Right ventricle myocardium superior (tissue), 1 donor: Measurements from ENCODE around the gene GNLY. TPM values are rescaled to one million over a fixed set of nuclear protein-coding genes. Genes with fewer than 3 reads are reported as not detected.
A peak's percentile ranks its signal among the peaks of the same experiment; 100 is the strongest.
"Not testable (repeated sequence)": the region's sequence is repeated elsewhere in the genome, so short reads cannot be mapped to it uniquely, and the experiment has no call there.

ENCODE experiments used
- ATAC-seq: fragments of 200-7000 bp; cut with Tn5 transposase; one replicate; pipeline ENCODE4 v1.9.1; 2020; ENCODE audit warnings: mild to moderate bottlenecking; ENCODE audit not compliant: poor library complexity
- DNase-seq: peaks from one replicate; pipeline ENCODE4 v3.0.0-alpha.2; 2020
- intact Hi-C: fragments of 100-400 bp; cut with DNase I; formaldehyde crosslinking; loops from one replicate; pipeline ENCODE4 v1.11.2; 2022
- total RNA-seq: library from RNA; stranded (reverse); fragmentation: NEBNext Ultra II Directional; extraction: Animal tissue kit (Norgen Biotek cat#: 25700); gene quantifications from one replicate; pipeline ENCODE4 v1.2.1, GENCODE V29; 2021
- donor health status: DM: no; HTN: yes; CAD: no; lungs with severe emphysema.

GNLY gene
- total RNA-seq, 1 donor from 2014 or later = 1.7 TPM

DNA sequence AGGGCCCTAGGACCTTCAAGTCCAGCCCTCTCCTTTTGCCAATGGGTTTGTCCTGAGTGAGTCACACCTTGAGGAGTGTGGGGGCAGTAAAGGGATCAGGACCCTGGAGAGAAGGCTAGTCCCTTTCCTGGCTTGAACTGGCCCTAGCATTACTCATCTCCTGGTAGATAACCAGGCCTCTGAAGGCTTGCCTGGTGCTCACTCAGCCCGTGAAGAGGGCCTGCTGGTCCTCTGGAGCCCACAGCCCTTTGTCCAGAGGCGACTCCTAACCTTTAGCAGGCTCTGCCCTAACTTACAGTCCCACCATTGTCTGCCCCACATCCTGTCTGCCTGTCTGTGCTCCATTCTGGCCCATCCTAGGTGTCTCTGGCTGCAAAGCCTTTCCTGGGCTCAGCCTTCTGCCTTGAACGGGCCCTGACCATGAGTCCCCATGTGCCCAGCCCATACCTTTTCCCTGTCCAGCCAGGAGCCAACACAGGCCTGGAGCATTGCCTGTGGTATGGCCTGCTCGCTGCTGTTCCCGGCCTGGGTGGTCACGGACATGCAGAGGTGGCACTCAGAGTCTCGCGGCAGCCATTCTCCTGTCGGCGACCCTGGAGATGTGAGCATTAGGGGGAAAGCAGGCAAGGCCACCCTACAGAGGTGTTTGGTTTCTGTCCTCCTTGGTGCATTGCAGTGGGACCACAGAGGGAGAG is 31.1 kb upstream of the GNLY start:
- intact Hi-C loops = no loop called here
- DNase-seq (no peak), ATAC-seq (peak; percentile 53)

- no peak for DNase-seq
- intact Hi-C loops = no loop called here
- no peak for ATAC-seq
These were observed 30.3 kb upstream of the GNLY start for GRCh38 chr2:85663594-85664565.

DNA sequence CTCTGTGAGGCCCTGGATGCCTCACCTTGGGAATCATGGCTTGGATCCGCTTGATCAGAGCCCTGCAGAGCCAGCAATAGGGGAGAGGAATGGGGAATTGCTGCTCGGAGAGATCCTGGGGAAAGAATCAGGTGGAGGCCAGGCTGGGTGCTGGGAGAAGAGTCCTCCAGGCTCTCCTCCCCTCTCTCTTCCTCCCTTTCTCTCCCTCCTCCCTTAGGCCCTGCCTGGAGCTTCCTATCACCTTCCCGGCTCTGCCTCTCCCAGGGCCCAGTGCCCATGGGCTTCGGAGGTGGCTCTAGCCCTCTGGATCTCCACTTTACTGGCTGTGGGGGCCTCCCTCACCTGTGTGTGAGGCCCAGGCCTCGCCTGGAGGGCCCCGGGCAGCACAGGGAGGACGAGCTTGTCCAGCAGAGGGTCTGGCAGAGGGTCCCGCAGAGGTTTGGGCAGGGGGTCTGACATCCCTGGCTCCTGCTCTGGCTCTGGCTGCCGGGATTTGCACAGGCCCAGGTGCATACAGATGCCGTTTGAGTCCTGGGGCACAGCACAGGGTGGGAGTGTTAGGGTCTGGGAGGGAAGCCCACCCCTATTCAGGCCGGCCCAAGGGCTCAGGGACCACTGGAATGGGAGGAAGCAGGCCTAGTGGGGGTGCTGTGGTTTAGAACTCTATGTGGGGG is 28.8 kb upstream of the GNLY start:
- DNase-seq = no peak
- intact Hi-C loops = no loop called here
- ATAC-seq = no peak

DNA sequence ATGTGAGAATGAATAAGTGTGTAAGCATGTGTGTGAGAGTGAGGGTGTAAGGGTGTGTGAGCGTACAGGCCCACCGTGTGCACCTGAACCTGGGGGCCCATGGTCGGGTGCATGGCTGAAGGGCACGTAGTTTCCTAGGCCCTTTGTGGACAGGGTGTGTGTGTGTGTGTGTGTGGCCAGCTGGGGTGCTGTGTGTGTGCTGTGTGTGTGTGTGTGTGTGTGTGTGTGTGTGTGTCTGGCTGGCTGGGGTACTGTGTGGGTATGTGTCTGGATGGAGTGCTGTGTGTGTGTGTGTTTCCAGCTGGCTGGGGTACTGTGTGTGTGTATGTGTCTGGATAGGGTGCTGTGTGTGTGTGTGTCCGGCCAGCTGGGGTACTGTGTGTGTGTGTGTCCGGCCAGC is 28.1 kb upstream of the GNLY start:
- intact Hi-C loops = no loop called here
- DNase-seq = no peak
- ATAC-seq = no peak

DNA sequence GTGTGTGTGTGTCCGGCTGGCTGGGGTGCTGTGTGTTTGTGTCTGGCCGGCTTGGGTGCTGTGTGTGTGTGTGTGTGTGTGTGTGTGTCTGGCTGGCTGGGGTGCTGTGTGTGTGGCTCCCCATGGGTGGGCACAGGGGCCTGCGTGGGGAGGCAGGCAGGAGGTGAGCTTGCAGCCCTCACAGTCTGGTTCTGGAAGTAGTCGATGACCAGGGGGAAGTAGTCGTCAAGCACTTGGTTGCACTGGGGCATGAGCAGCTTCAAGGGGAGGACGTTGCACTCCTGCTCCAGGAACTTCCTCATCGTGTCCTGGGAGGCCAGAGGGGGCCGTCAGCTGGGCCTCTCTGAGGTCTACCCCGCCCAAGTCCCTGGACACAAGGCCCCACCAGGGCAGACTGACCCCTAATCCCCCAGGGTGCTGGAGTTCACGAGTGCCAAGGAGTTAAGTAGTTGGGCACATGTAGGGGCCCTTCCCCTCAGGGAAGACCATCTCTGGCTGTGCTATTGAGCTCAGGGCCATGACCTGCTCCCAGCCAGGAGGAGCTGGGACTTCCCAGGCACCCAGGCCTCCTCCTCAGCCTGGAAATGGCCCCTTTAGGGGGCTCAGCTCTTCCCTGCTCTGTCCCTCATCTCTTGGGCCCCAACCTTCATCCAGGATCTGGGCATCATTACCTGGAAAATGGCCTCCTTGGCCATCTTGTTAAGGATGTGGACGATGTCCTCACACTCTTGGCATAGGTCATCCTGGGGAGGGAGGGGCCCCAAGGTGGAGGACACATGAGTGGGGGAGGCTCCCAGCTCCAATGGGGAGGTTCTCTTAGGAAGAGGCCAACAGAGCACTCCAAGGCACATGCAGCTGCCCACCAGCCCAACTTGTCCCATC is 27.5 kb upstream of the GNLY start:
- DNase-seq = no peak

GRCh38 chr2:85667561-85668008 is 26.6 kb upstream of the GNLY start:
- DNase-seq = no peak
- intact Hi-C loops = no loop called here
- no peak for ATAC-seq

More for the DNA sequence above, 27.5 kb upstream of the GNLY start:
- no peak for ATAC-seq
- intact Hi-C loops = no loop called here

- intact Hi-C loops = no loop called here
- ATAC-seq (no peak), DNase-seq (no peak)
These were observed 25.9 kb upstream of the GNLY start, which contains the start of gene SFTPB for GRCh38 chr2:85668009-85668856. TSS of gene SFTPB (minus strand) at chr2:85668199. CDS start at chr2:85668183, 16 bp downstream.

DNA sequence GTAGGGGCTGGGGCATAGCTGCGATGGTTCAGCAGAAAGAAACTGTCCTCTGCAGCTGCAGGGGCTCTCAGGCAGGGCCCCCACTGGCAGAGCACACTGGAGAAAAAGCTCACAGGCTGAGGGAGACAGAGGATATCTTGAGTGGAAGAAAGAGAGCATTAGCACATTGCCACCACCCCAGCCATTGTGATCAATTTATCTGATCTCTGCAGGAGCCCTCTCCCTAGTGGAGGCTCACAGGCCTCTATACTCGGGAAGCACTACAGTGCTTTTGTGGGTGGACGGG is 25.4 kb upstream of the GNLY start:
- DNase-seq (no peak), ATAC-seq (no peak)
- intact Hi-C loops = no loop called here

GRCh38 chr2:85669549-85669948 is 24.6 kb upstream of the GNLY start:
- no peak for ATAC-seq
- intact Hi-C loops = no loop called here
- DNase-seq = no peak

DNA sequence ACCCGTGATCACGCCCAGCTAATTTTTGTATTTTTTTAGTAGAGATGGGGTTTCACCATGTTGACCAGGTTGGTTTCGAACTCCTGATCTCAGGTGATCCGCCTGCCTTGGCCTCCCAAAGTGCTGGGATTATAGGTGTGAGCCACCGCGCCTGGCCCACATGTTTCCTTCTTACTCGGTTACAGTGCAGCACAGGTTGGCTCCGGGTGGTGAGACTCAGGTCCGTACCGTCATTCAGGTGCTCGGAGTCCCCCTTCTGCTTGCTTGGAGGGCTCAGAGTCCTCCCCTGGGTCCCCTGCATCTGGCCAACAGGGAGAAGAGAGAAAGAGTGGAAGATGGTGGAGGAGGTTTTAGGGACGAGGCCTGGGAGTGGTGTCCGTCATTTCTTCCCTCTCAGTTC is 23.7 kb upstream of the GNLY start:
- intact Hi-C loops, DNase-seq, ATAC-seq: not testable (repeated sequence)

DNA sequence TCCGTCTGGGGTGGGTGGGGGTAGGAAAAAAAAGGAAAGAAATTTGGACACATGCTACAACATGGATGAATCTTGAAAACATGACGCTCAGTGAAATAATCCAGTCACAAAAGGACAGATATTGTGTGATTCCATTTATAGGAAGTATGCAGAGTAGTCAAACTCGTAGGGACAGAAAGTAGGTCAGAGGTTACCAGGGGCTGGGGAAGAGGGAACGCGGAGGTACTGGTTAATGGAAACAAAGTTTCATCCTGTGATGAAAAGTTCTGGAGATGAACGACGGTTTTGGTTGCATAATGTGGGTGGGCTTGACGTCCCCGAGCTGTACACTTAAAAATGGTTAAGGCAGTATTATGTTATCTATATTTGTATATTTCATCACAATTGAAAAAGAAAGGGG is 21.7 kb upstream of the GNLY start:
- intact Hi-C loops = no loop called here
- peak; percentile 31 for ATAC-seq
- no peak for DNase-seq

DNA sequence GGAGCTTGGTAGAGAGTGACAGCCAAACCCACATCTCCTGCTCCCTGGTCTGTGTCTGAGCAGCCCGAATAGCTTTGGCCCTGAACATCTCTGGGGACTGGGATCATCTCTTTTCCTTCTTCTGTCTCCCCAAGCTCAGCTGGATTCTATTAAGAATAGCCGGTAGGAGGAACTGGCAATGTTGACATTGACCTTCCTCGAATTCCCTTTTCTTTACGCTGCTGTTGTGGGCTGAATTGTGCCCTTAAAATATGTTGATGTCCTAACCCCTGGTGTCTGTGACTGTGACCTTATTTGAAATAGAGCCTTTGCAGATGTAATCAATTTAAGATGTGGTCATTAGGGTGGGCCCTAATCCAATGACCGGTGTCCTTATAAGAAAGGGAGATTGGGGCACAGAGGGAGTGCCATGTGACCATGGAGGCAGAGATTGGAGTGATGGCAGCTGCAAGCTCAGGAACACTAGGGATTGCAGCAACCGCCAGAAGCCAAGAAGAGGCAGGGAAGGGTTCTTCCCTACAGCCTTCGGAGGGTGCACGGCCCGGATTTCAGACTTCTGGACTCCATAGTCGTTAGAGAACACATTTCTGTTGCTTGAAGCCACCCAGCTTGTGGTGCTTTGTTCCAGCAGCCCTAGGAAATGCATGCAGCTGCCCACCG is 20.3 kb upstream of the GNLY start:
- no peak for ATAC-seq
- DNase-seq = no peak
- intact Hi-C loops = no loop called here

DNA sequence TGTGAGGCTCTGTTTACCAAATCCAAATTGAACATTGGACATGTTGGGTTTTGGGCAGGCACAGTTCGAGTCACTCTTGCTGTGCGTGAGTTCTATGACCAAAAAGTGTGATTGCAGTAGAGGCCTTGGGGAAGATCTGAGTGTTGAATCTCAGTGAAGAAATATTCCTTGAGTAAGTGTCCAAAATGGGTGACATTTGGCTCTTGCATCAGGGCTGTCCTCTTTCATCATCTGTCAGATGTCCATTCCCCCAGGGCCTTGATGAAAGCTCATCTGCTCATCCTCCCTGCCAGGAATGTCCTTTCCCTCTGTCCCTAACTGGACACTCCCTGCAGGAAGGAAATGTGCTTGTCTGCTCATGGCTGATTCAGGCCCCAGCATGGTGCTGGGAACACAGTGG is 19.7 kb upstream of the GNLY start:
- no peak for DNase-seq
- intact Hi-C loops = no loop called here
- ATAC-seq = no peak

DNA sequence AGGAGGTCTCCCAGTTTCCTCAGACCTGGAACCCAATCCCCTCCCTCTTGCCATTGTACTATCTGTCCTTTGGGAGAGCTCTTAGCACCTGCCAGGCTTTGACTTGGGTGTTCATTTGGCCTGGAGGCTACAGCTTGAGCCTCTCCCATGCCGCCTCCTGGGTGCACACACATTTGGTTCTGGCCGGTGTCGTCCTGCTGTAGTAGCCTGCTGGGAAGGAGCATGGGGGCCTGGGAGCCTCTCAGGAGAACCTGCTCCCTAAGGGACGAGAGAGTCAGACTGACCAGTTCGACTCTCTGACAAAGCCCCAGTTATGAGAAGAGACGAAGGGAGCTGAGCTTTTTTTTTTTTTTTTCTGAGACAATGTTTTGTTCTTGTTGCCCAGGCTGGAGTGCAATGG is 18.7 kb upstream of the GNLY start:
- DNase-seq (no peak), ATAC-seq (no peak)
- intact Hi-C loops = no loop called here

GRCh38 chr2:85675866-85676548 is 18.2 kb upstream of the GNLY start:
- DNase-seq (no peak), ATAC-seq (no peak)
- intact Hi-C loops = no loop called here

DNA sequence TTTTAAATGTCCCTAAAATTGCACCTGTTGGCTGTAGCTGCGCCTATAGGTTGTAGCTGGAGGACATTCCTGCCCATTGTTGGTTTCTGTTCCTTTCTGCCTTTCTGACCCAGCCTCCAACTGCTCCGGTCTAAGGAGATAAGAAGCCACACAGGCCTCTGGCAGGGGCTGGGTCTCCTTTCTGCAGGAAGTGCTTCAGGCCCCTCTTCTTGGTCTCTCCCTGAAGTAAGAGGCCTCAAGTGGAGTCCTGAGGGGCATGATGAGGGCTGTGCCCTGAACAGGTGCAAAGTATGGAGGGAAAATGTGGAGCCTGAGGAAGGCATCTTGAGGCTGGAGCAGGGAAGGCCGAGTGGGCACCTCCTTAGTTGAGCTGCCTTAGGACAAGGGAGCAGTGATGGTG is 15.8 kb upstream of the GNLY start:
- DNase-seq (no peak), ATAC-seq (no peak)
- intact Hi-C loops = no loop called here
